ENCODE results near the gene ABO.
"Not testable (repeated sequence)": the region's sequence is repeated elsewhere in the genome, so short reads cannot be mapped to it uniquely, and the experiment has no call there.

The ABO gene

GRCh38 chr9:133228474-133229193 lies 46.4 kb downstream of the ABO start:
- not testable (repeated sequence) for H3K4me1 ChIP-seq (ENCODE audit: insufficient read depth, low read length); H2AFZ ChIP-seq (ENCODE audit: low read depth, low read length); H3K27me3 ChIP-seq (ENCODE audit: insufficient read depth, low read length); H3K4me3 ChIP-seq (ENCODE audit: low read length); H3K9me3 ChIP-seq (ENCODE audit: low read length); H3K36me3 ChIP-seq (ENCODE audit: insufficient read depth, low read length)

- not testable (repeated sequence) for H3K36me3 ChIP-seq (ENCODE audit: insufficient read depth, low read length); H2AFZ ChIP-seq (ENCODE audit: low read depth, low read length); H3K27me3 ChIP-seq (ENCODE audit: insufficient read depth, low read length); H3K4me3 ChIP-seq (ENCODE audit: low read length); H3K4me1 ChIP-seq (ENCODE audit: insufficient read depth, low read length); H3K9me3 ChIP-seq (ENCODE audit: low read length)
Measured at GRCh38 chr9:133227996-133228395, 47.0 kb downstream of the ABO start.

GRCh38 chr9:133227242-133227860 lies 47.6 kb downstream of the ABO start:
- Histone ChIP-seq H3K36me3 (ENCODE audit: insufficient read depth, low read length) (no peaks in the 10 kb centered on the region), H3K4me3 (ENCODE audit: low read length) (no peak overlapping the region), H3K4me1 (ENCODE audit: insufficient read depth, low read length) (no peaks in the 10 kb centered on the region), H2AFZ (ENCODE audit: low read depth, low read length) (no peak overlapping the region), H3K9me3 (ENCODE audit: low read length) (peaks cover 3% of the 10 kb centered on the region), H3K27me3 (ENCODE audit: insufficient read depth, low read length) (peaks cover 10% of the 10 kb centered on the region)

- no peak overlapping the region for H2AFZ ChIP-seq (ENCODE audit: low read depth, low read length)
- H3K4me1 ChIP-seq (ENCODE audit: insufficient read depth, low read length), result no peaks in the 10 kb centered on the region
- no peak overlapping the region for H3K4me3 ChIP-seq (ENCODE audit: low read length)
- H3K27me3 ChIP-seq (ENCODE audit: insufficient read depth, low read length), result peaks cover 10% of the 10 kb centered on the region
- peaks cover 3% of the 10 kb centered on the region for H3K9me3 ChIP-seq (ENCODE audit: low read length)
- H3K36me3 ChIP-seq (ENCODE audit: insufficient read depth, low read length), result no peaks in the 10 kb centered on the region
Measured at GRCh38 chr9:133226219-133227171, 48.5 kb downstream of the ABO start.

GRCh38 chr9:133225171-133226011 lies 49.6 kb downstream of the ABO start:
- Histone ChIP-seq H3K36me3 (ENCODE audit: insufficient read depth, low read length) (no peaks in the 10 kb centered on the region), H3K4me1 (ENCODE audit: insufficient read depth, low read length) (no peaks in the 10 kb centered on the region), H2AFZ (ENCODE audit: low read depth, low read length) (no peak overlapping the region), H3K4me3 (ENCODE audit: low read length) (no peak overlapping the region), H3K27me3 (ENCODE audit: insufficient read depth, low read length) (peaks cover 10% of the 10 kb centered on the region), H3K9me3 (ENCODE audit: low read length) (peaks cover 3% of the 10 kb centered on the region)

GRCh38 chr9:133224762-133225161 lies 50.2 kb downstream of the ABO start:
- Histone ChIP-seq H3K4me1 (ENCODE audit: insufficient read depth, low read length) (no peaks in the 10 kb centered on the region), H3K4me3 (ENCODE audit: low read length) (no peak overlapping the region), H3K36me3 (ENCODE audit: insufficient read depth, low read length) (no peaks in the 10 kb centered on the region), H3K27me3 (ENCODE audit: insufficient read depth, low read length) (peaks cover 10% of the 10 kb centered on the region), H3K9me3 (ENCODE audit: low read length) (no peaks in the 10 kb centered on the region), H2AFZ (ENCODE audit: low read depth, low read length) (no peak overlapping the region)

GRCh38 chr9:133223159-133223756 lies 51.7 kb downstream of the ABO start:
- H3K27me3 ChIP-seq (ENCODE audit: insufficient read depth, low read length), result peaks cover 10% of the 10 kb centered on the region
- H3K4me1 ChIP-seq (ENCODE audit: insufficient read depth, low read length); H2AFZ ChIP-seq (ENCODE audit: low read depth, low read length); H3K9me3 ChIP-seq (ENCODE audit: low read length); H3K36me3 ChIP-seq (ENCODE audit: insufficient read depth, low read length); H3K4me3 ChIP-seq (ENCODE audit: low read length): not testable (repeated sequence)

GRCh38 chr9:133221994-133222393 lies 53.0 kb downstream of the ABO start:
- not testable (repeated sequence) for H3K36me3 ChIP-seq (ENCODE audit: insufficient read depth, low read length); H3K27me3 ChIP-seq (ENCODE audit: insufficient read depth, low read length); H3K4me3 ChIP-seq (ENCODE audit: low read length); H3K4me1 ChIP-seq (ENCODE audit: insufficient read depth, low read length); H2AFZ ChIP-seq (ENCODE audit: low read depth, low read length); H3K9me3 ChIP-seq (ENCODE audit: low read length)

- Histone ChIP-seq H3K27me3 (ENCODE audit: insufficient read depth, low read length) (peaks cover 2% of the 10 kb centered on the region), H3K9me3 (ENCODE audit: low read length) (no peaks in the 10 kb centered on the region), H3K4me3 (ENCODE audit: low read length) (no peak overlapping the region), H2AFZ (ENCODE audit: low read depth, low read length) (no peak overlapping the region), H3K36me3 (ENCODE audit: insufficient read depth, low read length) (no peaks in the 10 kb centered on the region), H3K4me1 (ENCODE audit: insufficient read depth, low read length) (no peaks in the 10 kb centered on the region)
Measured at GRCh38 chr9:133221177-133221809, 53.7 kb downstream of the ABO start.

GRCh38 chr9:133218049-133218975 lies 56.7 kb downstream of the ABO start:
- not testable (repeated sequence) for H3K27me3 ChIP-seq (ENCODE audit: insufficient read depth, low read length); H3K4me1 ChIP-seq (ENCODE audit: insufficient read depth, low read length); H2AFZ ChIP-seq (ENCODE audit: low read depth, low read length); H3K9me3 ChIP-seq (ENCODE audit: low read length); H3K4me3 ChIP-seq (ENCODE audit: low read length); H3K36me3 ChIP-seq (ENCODE audit: insufficient read depth, low read length)

- H3K9me3 ChIP-seq (ENCODE audit: low read length); H2AFZ ChIP-seq (ENCODE audit: low read depth, low read length); H3K4me3 ChIP-seq (ENCODE audit: low read length); H3K4me1 ChIP-seq (ENCODE audit: insufficient read depth, low read length); H3K36me3 ChIP-seq (ENCODE audit: insufficient read depth, low read length); H3K27me3 ChIP-seq (ENCODE audit: insufficient read depth, low read length): not testable (repeated sequence)
Measured at GRCh38 chr9:133217333-133217988, 57.5 kb downstream of the ABO start.

Data from neuron (in vitro differentiated cells).